Measurements from ENCODE around the gene C1QTNF5.
"Not testable (repeated sequence)": the region's sequence is repeated elsewhere in the genome, so short reads cannot be mapped to it uniquely, and the experiment has no call there.

Gene C1QTNF5

DNA sequence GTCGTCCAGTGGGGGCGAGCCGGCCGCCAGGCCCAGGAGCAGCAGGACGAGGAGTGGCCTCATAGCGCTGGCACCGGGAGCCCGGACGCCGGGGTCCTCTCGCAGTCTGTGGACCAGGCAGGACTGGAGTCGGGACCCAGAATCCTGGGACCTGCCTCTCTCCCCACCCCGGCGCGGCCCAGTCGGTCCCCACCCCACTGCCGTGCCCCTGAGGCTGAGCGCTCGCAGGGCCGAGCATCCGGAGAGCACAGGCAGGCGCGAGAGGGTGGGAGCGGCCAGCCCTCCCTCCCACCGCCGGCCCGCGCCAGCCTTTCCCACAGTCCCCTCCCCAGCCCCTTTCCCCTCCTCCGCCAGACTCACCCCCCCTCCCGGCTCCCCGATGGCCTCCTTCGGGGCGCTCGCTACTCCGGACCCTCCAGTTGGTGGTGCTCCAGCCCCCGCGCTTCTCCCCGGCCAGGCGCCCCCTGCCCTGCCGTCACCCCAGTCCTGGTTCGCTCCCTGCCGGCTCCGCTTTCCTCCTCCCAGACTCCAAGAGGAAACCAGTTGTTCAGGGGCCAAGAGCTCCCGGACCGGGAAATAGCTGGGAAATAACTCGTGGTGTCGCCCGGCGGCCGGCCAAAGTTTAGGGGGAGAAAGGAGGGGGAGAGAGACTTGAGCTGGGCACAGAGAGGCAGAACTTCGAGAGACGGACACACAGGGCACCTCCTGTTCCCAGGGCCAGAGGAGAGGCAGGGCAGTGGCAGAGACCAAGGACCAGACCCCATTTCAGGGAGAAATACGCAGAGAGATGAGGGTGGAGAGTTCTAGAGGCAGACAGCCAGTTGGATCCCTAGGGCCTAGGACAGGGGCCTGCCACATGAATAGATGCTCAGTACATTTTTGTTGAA, at the start of gene C1QTNF5:
Gene C1QTNF5, minus strand, starts transcription at position 549 of the 887 bp plus-strand sequence. Its CDS starts 486 bp downstream, at position 63.
- no peak for DNase-seq

GRCh38 chr11:119389611-119390254, 49.0 kb upstream of the C1QTNF5 start:
- peak; percentile 73 for DNase-seq

DNA sequence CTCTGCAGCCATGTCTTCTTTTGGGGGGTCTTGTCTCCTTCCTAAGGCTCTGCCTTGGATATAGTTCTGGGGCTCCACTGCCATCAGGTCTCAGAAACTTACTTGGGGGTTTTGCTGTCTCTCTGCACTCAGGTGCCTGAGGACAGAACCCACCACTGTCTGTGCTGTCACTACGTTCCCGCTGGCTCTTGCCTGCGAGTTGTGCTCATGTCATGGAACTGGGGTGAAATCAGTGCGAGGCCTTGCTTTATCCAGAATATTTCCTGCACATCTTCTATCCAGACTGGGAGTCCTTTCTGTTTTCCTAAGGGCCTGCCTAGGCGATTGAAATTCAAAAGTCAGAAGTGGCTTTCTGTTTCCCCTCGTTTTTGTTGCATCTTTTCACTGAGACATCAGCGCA, 47.4 kb upstream of the C1QTNF5 start:
- DNase-seq: no peak

DNA sequence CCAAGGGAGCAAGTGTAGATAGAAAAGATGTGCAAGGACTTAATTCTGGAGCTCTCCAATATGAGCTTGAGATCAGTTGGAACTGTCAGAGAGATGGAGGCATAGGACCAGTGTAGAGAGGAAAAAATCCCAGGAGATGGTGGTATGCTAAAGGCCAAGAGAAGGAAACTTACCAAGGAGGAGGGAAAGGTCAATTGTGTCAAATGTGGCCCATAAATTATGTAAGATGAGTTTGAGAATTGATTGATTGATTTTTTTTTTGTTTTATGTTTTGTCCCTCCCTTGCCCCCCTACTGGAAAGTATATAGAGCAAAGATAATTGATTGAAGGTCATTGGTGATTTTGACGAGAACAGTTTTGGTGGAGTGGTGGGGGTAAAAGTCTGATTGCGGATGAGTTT, 43.6 kb upstream of the C1QTNF5 start:
- DNase-seq: no peak

DNA sequence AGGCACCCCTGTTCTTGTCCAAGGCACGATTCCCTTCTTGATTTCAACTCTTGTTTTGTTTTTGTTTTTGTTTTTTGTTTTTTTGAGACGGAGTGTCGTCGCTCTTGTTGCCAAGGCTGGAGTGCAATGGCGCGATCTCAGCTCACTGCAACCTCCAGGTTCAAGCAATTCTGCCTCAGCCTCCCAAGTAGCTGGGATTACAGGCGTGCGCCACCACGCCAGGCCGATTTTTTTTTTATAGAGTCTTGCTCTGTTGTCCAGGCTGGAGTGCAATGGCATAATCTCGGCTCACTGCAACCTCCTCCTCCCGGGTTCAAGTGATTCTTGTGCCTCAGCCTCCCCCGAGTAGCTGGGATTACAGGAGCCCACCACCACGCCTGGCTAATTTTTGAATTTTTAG, 41.8 kb upstream of the C1QTNF5 start:
- DNase-seq: not testable (repeated sequence)

- no peak for DNase-seq
These were observed 41.4 kb upstream of the C1QTNF5 start for GRCh38 chr11:119382101-119382500.

GRCh38 chr11:119381181-119381988, 40.7 kb upstream of the C1QTNF5 start, which contains the start of gene USP2:
TSS of gene USP2 (minus strand) at chr11:119381690. CDS start at chr11:119373480, 8,210 bp downstream.
- DNase-seq: peak; percentile 92

- no peak for DNase-seq
These were observed 40.1 kb upstream of the C1QTNF5 start for GRCh38 chr11:119380827-119381180.

GRCh38 chr11:119380160-119380826, 39.6 kb upstream of the C1QTNF5 start:
- no peak for DNase-seq

DNA sequence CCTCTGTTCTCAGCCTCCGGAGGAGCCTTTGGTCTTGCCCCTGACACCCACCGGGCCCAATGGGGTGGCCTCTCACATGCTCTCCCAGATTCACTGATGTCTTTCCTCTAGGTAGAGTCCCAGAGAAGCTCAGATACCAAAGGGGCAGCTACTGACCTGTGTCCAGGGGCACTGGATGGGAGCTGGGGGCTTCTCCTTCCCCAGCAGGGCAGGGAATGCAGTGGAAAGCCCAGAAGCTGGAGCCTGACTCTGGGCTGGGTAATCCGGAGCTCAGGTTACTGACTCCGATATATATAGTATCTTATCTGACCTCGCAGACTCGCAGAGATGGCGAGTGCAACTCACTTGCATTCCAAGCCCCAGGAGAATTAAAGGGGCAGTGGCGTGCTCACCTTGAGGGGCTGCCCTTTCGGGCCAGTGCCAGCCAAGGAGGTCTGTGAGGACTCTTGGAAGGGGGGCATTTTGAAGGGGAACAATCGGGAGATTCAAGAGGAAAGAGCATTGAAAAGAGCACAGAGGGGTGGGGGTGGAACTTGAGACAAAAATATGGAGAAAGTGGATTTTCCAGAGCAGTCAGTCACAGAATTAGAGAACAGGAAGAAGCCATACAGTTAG, 38.3 kb upstream of the C1QTNF5 start:
- no peak for DNase-seq

DNA sequence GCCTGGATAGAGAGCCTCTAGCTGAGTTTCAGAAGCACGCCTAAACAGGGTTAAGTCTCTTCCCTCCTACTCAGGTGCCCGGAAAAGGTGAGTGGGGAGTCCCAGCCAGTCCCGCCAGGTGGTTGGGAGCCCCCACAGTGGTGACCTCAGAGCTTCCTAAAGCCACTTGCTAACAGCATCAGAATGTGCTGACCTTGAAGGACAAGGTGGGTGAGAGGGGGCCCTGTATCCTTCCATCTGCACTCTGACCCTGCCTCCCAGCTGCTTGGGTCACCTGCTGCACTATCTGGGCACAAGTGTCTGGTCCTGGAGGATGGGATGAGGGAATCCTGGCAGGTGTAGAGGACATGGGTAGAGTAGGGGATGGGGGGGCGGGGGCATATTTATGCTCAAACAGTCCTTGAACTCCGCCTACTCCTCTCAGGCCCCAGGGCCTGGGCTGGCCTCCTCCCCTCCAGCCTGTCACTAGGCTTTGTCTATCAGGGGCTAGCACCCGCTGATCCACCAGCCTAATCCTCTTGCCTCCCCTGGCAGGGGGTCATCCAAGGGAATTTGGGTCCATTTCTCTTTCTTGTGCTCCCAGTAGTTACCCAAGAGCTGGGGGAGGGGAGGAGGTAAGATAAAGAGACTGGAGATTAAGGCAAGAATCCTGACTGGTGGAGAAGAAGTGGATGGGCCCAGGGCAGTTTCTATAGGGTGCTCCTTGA, 37.4 kb upstream of the C1QTNF5 start:
- no peak for DNase-seq

- no peak for DNase-seq
These were observed 36.6 kb upstream of the C1QTNF5 start for GRCh38 chr11:119377112-119377901.

DNA sequence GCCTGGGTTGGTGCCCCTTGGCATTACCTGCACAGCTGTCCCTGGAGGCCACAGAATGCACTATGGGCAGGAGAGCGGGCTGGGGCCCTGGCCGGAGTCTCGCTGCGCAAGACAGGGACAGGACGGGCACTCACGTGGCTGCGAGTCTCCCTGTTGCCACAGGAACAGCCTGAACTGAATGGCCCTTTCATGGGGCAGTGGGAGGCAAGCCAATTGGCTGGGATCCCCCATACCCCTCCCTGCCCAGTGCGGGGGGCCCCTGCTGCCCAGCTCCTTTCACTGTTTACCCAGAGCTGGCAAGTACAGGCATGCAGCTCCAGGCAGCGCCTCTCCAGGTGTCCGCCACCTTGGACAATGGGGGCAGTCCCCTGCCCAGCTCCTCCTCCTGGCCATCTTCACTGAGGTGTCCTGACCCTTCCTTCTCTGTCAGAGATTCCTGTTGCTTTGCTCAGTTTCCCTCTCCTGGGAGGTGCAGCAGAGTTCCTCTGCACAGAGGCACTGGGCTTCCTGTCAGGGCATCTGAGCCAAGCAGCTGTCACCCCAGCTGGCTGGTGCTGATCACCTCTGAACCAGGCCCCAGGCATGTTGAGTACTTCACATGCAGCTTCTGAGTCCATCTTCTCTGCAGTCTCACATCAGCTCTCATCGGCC, 35.6 kb upstream of the C1QTNF5 start:
- DNase-seq: no peak

- DNase-seq: no peak
These were observed 34.9 kb upstream of the C1QTNF5 start for GRCh38 chr11:119375337-119376196.

DNA sequence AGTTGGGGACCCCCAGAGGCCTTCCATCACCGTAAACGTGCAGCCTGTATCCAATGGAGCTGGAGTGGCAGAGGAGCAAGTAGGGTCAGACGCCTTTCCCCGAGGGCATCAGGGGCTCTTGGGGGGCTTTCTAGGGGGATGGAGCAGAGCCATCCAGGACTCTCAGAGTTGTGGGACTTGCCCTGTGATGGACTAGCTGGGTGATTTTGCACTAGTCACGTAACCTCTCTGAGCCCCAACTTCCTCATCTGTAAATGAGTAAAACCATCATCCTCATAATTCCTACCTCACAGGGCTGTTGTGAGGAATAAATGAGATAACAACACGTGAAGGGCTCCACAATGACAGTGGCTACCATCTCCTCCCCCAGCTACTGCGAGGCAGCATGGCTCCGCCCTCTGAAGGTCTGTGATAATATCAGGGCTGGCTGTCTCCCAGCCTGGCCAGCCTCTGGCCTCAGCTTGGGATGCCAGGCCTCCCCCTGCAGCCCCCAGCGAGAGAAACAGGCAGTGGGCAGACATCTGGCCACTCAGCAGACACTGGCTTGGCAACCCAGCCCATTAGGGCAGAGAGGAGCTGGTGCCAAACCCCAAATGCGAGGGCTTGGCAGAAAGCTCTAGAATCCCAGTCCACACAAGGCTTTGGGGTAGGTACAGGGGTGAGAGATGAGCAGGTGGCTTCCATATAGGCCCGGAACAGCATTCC, 34.1 kb upstream of the C1QTNF5 start:
- DNase-seq: no peak

DNA sequence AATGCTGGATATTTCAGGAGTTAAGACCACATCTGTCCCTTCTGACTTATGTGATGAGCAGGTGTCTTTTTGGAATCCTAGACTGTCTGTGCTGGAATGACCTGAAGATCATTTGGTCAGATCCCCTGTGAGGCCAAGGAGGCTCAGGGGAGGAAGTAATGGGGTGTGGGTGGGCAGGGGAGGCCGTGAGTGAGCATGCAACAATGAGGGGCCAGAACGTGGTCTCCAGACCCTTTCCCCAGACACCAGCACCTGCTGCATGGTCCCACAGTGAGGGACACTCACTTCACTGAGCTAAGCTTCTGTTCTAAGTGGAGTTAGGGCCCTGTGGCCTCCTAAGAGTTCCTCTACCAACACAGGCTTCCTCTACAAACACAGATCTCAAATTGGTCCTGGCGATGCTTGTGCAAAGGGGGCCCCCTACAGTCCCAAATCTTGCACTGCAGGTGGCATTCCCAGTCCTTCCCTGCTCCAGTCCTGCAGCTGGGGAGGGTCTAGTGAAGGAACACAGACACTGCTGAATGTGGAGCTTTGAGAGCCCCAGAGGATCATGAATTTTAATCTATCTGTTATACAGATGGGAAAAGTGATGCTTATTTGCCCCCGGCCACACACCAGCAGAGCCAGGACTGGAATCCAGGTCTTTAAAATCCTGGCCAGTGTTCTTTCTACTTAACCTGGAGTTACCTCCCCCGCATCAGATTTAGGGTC, 33.4 kb upstream of the C1QTNF5 start:
- peak; percentile 79 for DNase-seq

DNA sequence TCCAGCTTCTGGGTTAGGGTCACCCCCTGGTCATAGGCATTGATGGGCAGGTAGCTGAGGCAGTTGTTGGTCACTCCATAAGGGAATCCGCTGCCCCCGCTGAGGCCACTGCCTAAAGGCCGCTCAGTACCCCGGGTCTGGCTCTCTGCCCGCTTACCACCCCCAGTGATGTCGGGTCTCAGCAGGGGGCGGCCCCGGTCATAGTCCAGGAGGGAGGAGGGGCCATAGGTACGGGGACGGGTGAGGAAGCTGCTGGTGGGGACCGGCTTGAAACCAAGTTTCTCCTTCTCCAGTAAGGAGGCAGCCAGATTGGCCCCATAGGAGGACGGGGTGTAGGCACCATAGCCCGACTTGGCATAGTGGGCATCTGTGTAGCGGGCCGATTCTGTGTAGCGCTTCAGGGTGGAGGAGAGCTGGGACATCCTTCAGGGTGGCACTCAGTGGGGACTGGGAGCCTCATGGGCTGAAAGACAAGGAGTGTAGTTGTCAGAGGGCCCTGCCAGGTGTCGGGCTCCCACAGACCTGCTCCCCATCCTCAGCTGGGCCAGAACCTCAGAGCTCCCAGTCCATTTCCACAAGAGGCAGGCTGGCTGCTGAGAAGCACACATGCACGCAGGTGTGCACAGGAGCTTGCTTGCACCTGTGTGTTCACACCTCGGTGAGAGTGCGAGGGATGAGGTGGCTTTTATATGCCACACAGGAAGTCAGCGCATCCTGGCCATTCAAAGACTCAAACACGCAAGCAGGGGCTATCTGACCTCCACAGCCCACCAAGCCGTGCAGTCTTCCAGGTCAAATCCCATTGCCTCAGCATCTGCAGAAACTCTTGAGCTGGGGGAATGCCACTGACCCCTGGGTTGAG, 32.6 kb upstream of the C1QTNF5 start:
- no peak for DNase-seq

Data from NCI-H2029 (cell line).